ENCODE measurements around the gene FCRL4. TPM values are rescaled to one million over a fixed set of nuclear protein-coding genes. Genes with fewer than 3 reads are reported as not detected.

Gene FCRL4
- polyA plus RNA-seq, 1 donor (not counting 4 experiments of a cell fraction or from before 2014, with no cell fraction given), result not detected

DNA sequence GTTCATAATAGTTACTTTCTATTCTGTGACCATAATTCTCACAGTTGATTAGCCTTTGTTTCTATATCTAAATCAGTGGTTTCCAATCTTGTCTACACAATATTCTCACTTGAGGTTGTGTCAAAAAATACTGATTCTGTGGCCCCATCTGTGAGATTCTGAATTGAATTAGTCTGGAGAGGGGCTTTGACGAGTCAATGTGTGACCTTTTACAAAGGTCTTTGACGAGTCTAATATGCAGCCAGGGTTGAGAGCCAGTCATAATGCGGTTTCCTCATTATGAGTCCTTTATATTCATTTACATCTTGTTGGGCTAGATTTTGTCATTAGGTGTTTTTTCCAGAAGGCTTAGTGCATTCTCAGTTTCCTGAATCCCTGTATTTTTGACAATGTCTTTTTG, 65.3 kb downstream of the FCRL4 start:
- H3K4me3 ChIP-seq (ENCODE audit: control insufficient read depth in 2 of 3, extremely low read depth in 1 of 3, insufficient read depth in 2 of 3, low read depth in 1 of 3, low read length in 3 of 3), result no peak overlapping the region
- no peaks in the 10 kb centered on the region for H3K36me3 ChIP-seq (ENCODE audit: control insufficient read depth in 2 of 2, extremely low read depth in 1 of 2, insufficient read depth in 2 of 2, low read length in 2 of 2)
- dilution Hi-C loops (cut with MboI; ENCODE audit: extremely low pct_ligation_motif_present, low sequenced_read_pairs), result no loop called here

DNA sequence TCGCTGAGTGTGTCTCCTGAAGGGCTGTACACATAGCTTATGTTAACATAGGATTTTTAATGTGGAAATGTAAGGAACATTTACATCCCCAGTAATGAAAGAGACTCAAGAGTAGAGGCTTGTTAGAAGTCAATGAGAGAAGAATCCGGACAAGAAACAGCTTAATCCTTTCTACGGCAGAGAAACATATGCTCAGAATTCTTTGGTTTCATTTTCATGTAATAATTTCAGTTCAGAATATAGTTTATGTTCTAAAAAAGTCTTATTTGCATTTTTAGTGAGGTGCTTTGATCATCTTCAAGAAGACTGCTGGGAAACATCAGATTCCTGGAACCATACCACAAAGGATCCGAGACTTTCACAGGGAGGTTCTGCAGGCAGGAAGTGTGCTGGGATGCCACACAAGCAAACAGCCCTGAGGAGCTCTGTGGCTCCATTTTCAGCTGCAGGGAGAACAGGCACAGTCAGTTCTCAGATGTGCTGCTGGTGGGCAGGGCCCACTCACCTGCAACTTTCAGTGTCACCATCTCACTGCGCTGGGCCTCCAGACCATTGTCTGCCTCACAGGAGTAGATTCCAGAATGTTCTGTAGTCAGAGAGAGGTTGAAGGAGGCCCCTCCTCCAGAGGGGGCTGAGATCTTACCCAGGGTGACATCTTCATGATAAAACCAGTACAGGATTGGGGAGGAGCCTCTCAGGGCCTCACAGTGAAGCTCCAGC, 74.0 kb downstream of the FCRL4 start:
- Histone ChIP-seq H3K4me3 (ENCODE audit: control insufficient read depth in 2 of 3, extremely low read depth in 1 of 3, insufficient read depth in 2 of 3, low read depth in 1 of 3, low read length in 3 of 3) (no peak overlapping the region), H3K27ac (ENCODE audit: control insufficient read depth, insufficient read depth, low read length) (no peak overlapping the region), H4K20me1 (ENCODE audit: control insufficient read depth, extremely low read depth, insufficient read depth, low read length) (no peaks in the 10 kb centered on the region), H3K4me2 (ENCODE audit: control insufficient read depth, extremely low read depth, insufficient read depth, low read depth, low read length) (no peak overlapping the region), H3K9ac (ENCODE audit: control insufficient read depth, extremely low read depth, insufficient read depth, low read length) (no peak overlapping the region), H3K4me1 (ENCODE audit: control insufficient read depth, extremely low read depth, insufficient read depth, low read length) (no peaks in the 10 kb centered on the region), H3K9me3 (ENCODE audit: control insufficient read depth, low read depth, low read length) (no peaks in the 10 kb centered on the region), H2AFZ (ENCODE audit: control insufficient read depth, low read length) (no peak overlapping the region), H3K36me3 (ENCODE audit: control insufficient read depth in 2 of 2, extremely low read depth in 1 of 2, insufficient read depth in 2 of 2, low read length in 2 of 2) (no peaks in the 10 kb centered on the region), H3K9me1 (ENCODE audit: control insufficient read depth, extremely low read depth, insufficient read depth, low read length) (no peaks in the 10 kb centered on the region), H3K27me3 (ENCODE audit: control insufficient read depth, extremely low read depth, insufficient read depth, low read length) (peaks cover 4% of the 10 kb centered on the region), H3K79me2 (ENCODE audit: control insufficient read depth, insufficient read depth, low read length) (no peaks in the 10 kb centered on the region)
- FAIRE-seq, result no peak
- no peak for TF ChIP-seq EZH2 (IDR thresholded peaks at IDR 0.05; ENCODE audit: low read length)
- TF ChIP-seq CTCF (optimal IDR thresholded peaks at IDR 0.05 in 1 of 3, IDR thresholded peaks at IDR 0.05 in 1 of 3, conservative IDR thresholded peaks at IDR 0.05 in 1 of 3; ENCODE audit: extremely low read depth in 1 of 3, insufficient read depth in 2 of 3, low read length in 3 of 3), result no peak
- dilution Hi-C loops (cut with MboI; ENCODE audit: extremely low pct_ligation_motif_present, low sequenced_read_pairs), result no loop called here
- no peak for DNase-seq (ENCODE audit: low read depth, low spot score)

More for the DNA sequence above, 65.3 kb downstream of the FCRL4 start:
- H3K9me3 ChIP-seq (ENCODE audit: control insufficient read depth, low read depth, low read length), result no peaks in the 10 kb centered on the region
- TF ChIP-seq EZH2 (IDR thresholded peaks at IDR 0.05; ENCODE audit: low read length) (no peak), CTCF (optimal IDR thresholded peaks at IDR 0.05 in 1 of 3, IDR thresholded peaks at IDR 0.05 in 1 of 3, conservative IDR thresholded peaks at IDR 0.05 in 1 of 3; ENCODE audit: extremely low read depth in 1 of 3, insufficient read depth in 2 of 3, low read length in 3 of 3) (no peak)
- DNase-seq (ENCODE audit: low read depth, low spot score) (no peak), FAIRE-seq (no peak)
- no peaks in the 10 kb centered on the region for H3K4me1 ChIP-seq (ENCODE audit: control insufficient read depth, extremely low read depth, insufficient read depth, low read length)
- no peak overlapping the region for H3K4me2 ChIP-seq (ENCODE audit: control insufficient read depth, extremely low read depth, insufficient read depth, low read depth, low read length)
- no peaks in the 10 kb centered on the region for H3K9me1 ChIP-seq (ENCODE audit: control insufficient read depth, extremely low read depth, insufficient read depth, low read length)
- H2AFZ ChIP-seq (ENCODE audit: control insufficient read depth, low read length), result no peak overlapping the region
- no peak overlapping the region for H3K9ac ChIP-seq (ENCODE audit: control insufficient read depth, extremely low read depth, insufficient read depth, low read length)
- H3K27me3 ChIP-seq (ENCODE audit: control insufficient read depth, extremely low read depth, insufficient read depth, low read length), result no peaks in the 10 kb centered on the region
- H3K79me2 ChIP-seq (ENCODE audit: control insufficient read depth, insufficient read depth, low read length), result no peaks in the 10 kb centered on the region
- no peak overlapping the region for H3K27ac ChIP-seq (ENCODE audit: control insufficient read depth, insufficient read depth, low read length)
- no peaks in the 10 kb centered on the region for H4K20me1 ChIP-seq (ENCODE audit: control insufficient read depth, extremely low read depth, insufficient read depth, low read length)

Other genes starting within 250 kb of the FCRL4 start
- 0.03 TPM in 1 of 3 replicates, not detected in the others for gene FCRL5, start 45.6 kb downstream of the FCRL4 start, polyA plus RNA-seq
- gene FCRL3, start 102.7 kb upstream of the FCRL4 start, polyA plus RNA-seq, result not detected in 3 replicates
- not detected in 3 replicates for gene FCRL2, start 179.0 kb upstream of the FCRL4 start, polyA plus RNA-seq
- gene FCRL1, start 222.0 kb upstream of the FCRL4 start, polyA plus RNA-seq, result not detected in 3 replicates
- gene CD5L, start 243.7 kb upstream of the FCRL4 start, polyA plus RNA-seq, result not detected in 3 replicates

All from keratinocyte (primary cell).